HG03045 (cell line): Measurements from ENCODE around the gene DCAF16.
"Not testable (repeated sequence)": the region's sequence is repeated elsewhere in the genome, so short reads cannot be mapped to it uniquely, and the experiment has no call there.

Experiments used
- ATAC-seq: cut with Tn5 transposase; IDR thresholded peaks from one replicate; pipeline ENCODE4 v1.9.1; 2021; ENCODE audit warnings: mild to moderate bottlenecking, moderate library complexity; ENCODE audit not compliant: unreplicated experiment

Gene DCAF16

GRCh38 chr4:17810260-17811077, at the start of gene DCAF16, which contains the start of gene NCAPG:
Gene DCAF16, minus strand, starts transcription at chr4:17810757. Its CDS starts 6,616 bp downstream, at chr4:17804141.
Gene NCAPG, plus strand, starts transcription at chr4:17810979. Its CDS starts 99 bp downstream, at chr4:17811078.
- peak; percentile 92 for ATAC-seq

- ATAC-seq: no peak
These were observed 49.3 kb upstream of the DCAF16 start for GRCh38 chr4:17859793-17860406.

- ATAC-seq: no peak
These were observed 43.5 kb upstream of the DCAF16 start for GRCh38 chr4:17854036-17854435.

GRCh38 chr4:17851959-17852358, 41.4 kb upstream of the DCAF16 start:
- no peak for ATAC-seq

- ATAC-seq: not testable (repeated sequence)
These were observed 39.7 kb upstream of the DCAF16 start for GRCh38 chr4:17850295-17850694.

GRCh38 chr4:17846266-17846665, 35.7 kb upstream of the DCAF16 start:
- ATAC-seq: no peak

- ATAC-seq: no peak
These were observed 13.5 kb upstream of the DCAF16 start for GRCh38 chr4:17823871-17824669.

GRCh38 chr4:17817027-17817426, 6.5 kb upstream of the DCAF16 start:
- peak; percentile 80 for ATAC-seq

- no peak for ATAC-seq
These were observed 5.6 kb upstream of the DCAF16 start for GRCh38 chr4:17816142-17816541.

- no peak for ATAC-seq
These were observed 3.6 kb upstream of the DCAF16 start for GRCh38 chr4:17814140-17814539.

- no peak for ATAC-seq
These were observed 2.2 kb upstream of the DCAF16 start for GRCh38 chr4:17812801-17813200.

- no peak for ATAC-seq
These were observed 1.6 kb upstream of the DCAF16 start for GRCh38 chr4:17812125-17812524.

GRCh38 chr4:17811078-17811603, 584 bp upstream of the DCAF16 start:
- peak; percentile 30 for ATAC-seq

GRCh38 chr4:17809667-17810066, 890 bp downstream of the DCAF16 start:
- ATAC-seq: no peak

GRCh38 chr4:17807446-17807845, 3.1 kb downstream of the DCAF16 start:
- no peak for ATAC-seq

- no peak for ATAC-seq
These were observed 4.9 kb downstream of the DCAF16 start for GRCh38 chr4:17805580-17806155.

GRCh38 chr4:17797808-17798207, 12.7 kb downstream of the DCAF16 start:
- no peak for ATAC-seq

- no peak for ATAC-seq
These were observed 15.8 kb downstream of the DCAF16 start for GRCh38 chr4:17794730-17795129.

GRCh38 chr4:17788956-17789355, 21.6 kb downstream of the DCAF16 start:
- no peak for ATAC-seq

GRCh38 chr4:17787315-17787714, 23.2 kb downstream of the DCAF16 start:
- ATAC-seq: no peak

GRCh38 chr4:17786567-17786966, 24.0 kb downstream of the DCAF16 start:
- ATAC-seq: no peak
